CD4-positive, alpha-beta T cell treated with Interleukin-1 beta for 1 hour (primary cell): ENCODE data around the gene WDR38.

Source experiments
- DNase-seq, 2 donors: peaks; one replicate each; pipeline ENCODE4 v3.0.0-alpha.2; 2020 to 2022

WDR38 gene

GRCh38 chr9:124886461-124886860, 33.2 kb downstream of the WDR38 start:
- DNase-seq = no peak

- no peak for DNase-seq
Observed at GRCh38 chr9:124886866-124887492, 33.7 kb downstream of the WDR38 start.

- no peak for DNase-seq
Observed at GRCh38 chr9:124887832-124888231, 34.6 kb downstream of the WDR38 start.

GRCh38 chr9:124889006-124889405, 35.7 kb downstream of the WDR38 start:
- DNase-seq = no peak

- DNase-seq = no peak
Observed at GRCh38 chr9:124890179-124890578, 36.9 kb downstream of the WDR38 start.

GRCh38 chr9:124894035-124894740, 40.9 kb downstream of the WDR38 start:
- DNase-seq = no peak

GRCh38 chr9:124894741-124895170, 41.5 kb downstream of the WDR38 start:
- peak; percentile 46 to 64 for DNase-seq

GRCh38 chr9:124897570-124898460, 44.6 kb downstream of the WDR38 start:
- no peak for DNase-seq

- DNase-seq = no peak
Observed at GRCh38 chr9:124899845-124900244, 46.6 kb downstream of the WDR38 start.

- no peak for DNase-seq
Observed at GRCh38 chr9:124906966-124907365, 53.7 kb downstream of the WDR38 start.
